HG03378 (cell line): ENCODE measurements around the gene NADSYN1.
"Not testable (repeated sequence)": the region's sequence is repeated elsewhere in the genome, so short reads cannot be mapped to it uniquely, and the experiment has no call there.

Experiments used
- ATAC-seq: cut with Tn5 transposase; IDR thresholded peaks from one replicate; pipeline ENCODE4 v1.9.1; 2021; ENCODE audit warnings: mild to moderate bottlenecking, moderate library complexity; ENCODE audit not compliant: unreplicated experiment

NADSYN1 gene

DNA sequence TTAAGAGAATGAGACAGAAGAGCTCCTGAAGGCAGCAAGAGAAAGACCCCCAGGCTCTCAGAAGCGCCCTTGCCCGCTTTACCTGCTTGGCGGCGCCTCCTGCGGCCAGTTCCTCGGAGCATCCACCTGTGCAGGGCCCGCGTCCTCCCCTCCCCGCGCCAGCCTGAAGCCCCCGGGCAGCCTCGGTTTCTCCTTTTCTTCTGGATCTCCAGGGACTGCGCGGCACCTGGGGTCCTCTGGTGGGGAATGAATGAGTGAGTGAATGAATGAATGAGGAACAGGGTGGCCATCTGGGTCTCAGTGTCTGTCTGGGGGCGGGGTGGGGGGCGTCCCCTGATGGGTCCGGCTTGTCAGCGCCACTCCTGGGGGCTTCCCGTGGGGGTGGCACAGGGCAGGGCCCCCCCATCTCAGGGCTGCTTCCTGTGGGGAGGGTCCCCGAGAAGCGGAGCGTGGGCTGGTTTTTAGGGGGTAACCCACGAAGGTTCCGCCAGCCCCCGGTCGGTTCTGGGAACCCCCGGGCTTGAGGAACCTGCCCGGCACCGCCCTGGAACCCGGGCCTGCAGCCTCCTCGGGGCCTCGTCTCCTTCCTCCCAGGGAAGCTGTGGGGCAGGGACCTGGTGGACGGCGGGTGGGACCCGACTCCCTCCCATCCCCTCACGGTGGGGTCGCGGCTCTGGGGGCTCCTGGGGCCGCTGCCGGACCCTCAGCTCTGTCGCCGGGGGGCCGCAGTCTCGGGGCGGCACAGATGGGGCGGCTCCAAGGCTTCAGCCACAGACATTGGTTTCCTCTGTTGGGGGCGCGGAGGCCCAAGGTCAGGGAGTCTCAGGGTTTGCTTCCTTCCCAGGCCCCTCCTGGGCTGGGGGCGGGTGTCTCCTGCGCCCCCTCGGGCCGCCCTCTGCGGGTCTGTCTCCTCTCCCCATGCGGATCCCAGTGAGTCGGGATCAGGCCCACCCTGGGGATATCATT lies 65.8 kb downstream of the NADSYN1 start:
- ATAC-seq = no peak

DNA sequence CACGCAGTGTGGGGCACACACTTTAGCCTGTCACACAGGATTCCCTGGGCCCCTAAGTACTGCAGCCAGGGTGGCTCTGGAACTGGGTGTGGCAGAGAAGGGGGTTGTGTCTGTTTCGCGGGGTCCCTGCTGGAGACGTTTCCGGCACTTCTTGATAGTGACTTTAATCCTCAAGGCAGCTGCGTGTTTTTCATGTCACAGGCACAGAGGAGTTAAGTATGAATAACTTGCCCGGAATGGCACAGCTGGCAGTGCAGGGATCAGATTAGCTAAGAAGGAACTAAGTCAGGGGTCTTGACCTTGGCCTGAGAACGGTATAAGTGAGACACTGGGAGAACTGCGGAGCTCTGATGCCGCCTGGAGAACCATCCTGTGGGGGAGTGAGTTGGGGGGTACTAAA lies 66.5 kb downstream of the NADSYN1 start:
- ATAC-seq = no peak

DNA sequence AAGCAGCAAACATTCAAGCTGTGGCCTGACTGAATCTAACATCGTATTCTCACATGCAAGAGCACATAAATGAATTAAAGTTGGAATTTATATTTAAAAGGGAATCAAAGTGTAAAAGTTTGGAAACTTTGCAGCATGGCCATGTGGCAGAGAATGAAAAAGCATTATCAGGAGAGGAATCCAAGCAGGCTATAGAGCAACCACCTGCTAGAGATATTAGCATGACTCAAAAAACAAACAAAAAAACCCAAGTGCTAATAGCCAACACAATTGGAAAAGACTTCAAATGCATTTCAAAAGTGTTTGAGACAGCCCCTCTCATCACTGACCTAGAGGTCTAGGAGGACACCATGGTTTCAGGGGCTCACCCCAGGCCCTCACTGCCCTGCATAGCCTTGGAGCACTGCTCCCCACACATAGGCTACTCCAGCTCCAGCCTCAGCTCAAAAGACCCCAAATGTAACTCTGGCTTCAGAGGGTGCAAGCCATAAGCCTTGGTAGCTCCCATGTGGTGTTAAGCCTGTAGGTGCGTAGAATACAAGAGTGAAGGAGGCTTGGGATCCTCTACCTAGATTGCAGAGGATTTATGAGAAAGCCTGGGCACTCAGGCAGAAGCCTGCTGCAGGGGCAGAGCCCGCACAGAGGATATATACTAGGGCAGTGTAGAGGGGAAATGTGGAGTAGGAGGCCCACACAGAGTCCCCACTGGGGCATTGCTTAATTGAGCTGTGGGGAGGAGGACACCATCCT lies 72.4 kb downstream of the NADSYN1 start:
- ATAC-seq = no peak

DNA sequence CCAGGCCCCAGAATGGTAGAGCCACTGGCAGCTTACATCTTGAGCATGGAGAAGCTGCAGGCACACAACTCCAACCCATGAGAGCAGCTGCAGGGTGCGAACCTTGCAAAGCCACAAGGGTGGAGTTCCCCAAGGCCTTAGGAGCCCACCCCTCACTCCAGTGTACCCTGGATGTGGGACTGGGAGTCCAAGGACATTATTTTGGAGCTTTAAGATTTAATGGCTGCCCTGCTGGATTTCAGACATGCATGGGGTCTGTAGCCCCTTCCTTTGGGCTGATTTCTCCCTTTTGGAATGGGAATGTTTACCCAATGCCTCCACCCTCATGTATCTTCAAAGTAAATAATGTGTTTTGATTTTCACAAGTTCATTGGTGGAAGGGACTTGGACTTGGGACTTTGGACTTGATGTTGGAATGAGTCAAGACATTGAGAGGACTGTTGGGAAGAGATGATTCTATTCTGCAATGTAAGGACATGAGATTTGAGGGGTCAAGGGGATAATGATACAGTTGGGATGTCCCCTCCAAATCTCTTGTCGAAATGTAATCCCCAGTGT lies 73.0 kb downstream of the NADSYN1 start:
- no peak for ATAC-seq

GRCh38 chr11:71526796-71527575 lies 74.0 kb downstream of the NADSYN1 start, which contains the start of gene KRTAP5-7:
KRTAP5-7 (plus strand) TSS chr11:71527267; CDS start chr11:71527301, 34 bp downstream.
- not testable (repeated sequence) for ATAC-seq

GRCh38 chr11:71527576-71528210 lies 74.7 kb downstream of the NADSYN1 start:
- no peak for ATAC-seq

GRCh38 chr11:71530602-71531001 lies 77.6 kb downstream of the NADSYN1 start:
- ATAC-seq = no peak

GRCh38 chr11:71532036-71532610 lies 79.1 kb downstream of the NADSYN1 start:
- ATAC-seq = no peak

DNA sequence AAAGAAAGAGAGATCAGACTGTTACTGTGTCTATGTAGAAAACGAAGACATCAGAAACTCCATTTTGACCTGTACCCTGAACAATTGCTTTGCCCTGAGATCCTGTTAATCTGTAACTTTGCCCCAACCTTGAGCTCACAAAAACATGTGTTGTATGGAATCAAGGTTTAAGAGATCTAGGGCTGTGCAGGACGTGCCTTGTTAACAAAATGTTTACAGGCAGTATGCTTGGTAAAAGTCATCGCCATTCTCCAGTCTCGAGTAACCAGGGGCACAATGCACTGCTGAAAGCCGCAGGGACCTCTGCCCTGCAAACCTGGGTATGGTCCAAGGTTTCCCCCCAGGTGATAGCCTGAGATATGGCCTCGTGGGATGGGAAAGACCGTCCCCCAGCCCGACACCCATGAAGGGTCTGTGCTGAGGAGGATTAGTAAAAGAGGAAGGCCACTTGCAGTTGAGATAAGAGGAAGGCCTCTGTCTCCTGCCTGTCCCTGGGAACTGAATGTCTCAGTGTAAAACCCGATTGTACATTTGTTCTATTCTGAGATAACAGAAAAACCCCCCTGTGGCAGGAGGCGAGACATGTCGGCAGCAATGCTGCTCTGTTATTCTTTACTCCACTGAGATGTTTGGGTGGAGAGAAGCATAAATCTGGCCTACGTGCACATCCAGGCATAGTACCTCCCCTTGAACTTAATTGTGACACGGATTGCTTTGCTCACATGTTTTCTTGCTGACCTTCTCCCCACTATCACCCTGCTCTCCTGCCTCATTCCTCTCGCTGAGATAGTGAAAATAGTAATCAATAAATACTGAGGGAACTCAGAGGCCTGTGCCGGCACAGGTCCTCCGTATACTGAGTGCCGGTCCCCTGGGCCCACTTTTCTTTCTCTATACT lies 82.0 kb downstream of the NADSYN1 start:
- ATAC-seq = not testable (repeated sequence)

DNA sequence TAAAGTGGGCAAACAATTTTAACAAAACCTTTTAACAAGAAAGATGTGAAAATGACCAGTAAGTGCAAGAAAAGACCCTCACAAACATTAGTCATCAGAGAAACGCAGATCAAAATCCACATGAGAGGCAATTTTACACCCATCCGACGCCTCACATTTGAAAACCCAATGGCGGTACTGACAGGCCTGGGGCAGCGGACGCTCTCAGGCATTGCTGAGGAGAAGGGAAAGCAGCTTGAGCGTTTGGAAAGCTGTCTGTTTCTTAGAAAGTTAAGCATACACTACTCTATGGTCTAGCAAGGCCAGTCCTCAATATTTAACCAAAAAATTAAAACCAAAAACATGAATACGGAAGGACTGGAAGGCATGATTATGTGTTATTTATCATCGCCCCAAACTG lies 82.8 kb downstream of the NADSYN1 start:
- no peak for ATAC-seq

- ATAC-seq = no peak
These were observed 84.5 kb downstream of the NADSYN1 start for GRCh38 chr11:71537537-71537936.

- ATAC-seq = not testable (repeated sequence)
These were observed 85.1 kb downstream of the NADSYN1 start, which contains the start of gene KRTAP5-8 for GRCh38 chr11:71537977-71538665. KRTAP5-8 (plus strand) TSS chr11:71538025; CDS start chr11:71538056, 31 bp downstream.

DNA sequence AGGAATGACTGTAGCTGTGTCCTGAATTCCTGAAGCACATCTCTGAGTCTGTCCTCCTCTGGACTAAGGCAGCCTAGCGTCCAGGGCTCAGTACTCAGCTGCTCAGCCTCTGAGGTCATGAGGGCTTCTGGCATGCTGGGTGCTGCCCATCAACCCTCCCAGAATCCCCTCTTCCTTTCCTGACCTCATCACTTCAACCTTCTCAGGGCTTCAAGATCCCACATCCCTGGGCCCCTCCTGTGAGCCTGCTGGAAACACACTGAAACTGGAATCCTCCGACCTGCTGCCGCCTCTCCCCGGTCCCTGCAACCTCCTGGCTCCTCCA lies 85.6 kb downstream of the NADSYN1 start:
- ATAC-seq = no peak

GRCh38 chr11:71539017-71539416 lies 86.0 kb downstream of the NADSYN1 start:
- ATAC-seq = no peak

GRCh38 chr11:71539971-71540370 lies 87.0 kb downstream of the NADSYN1 start:
- ATAC-seq = not testable (repeated sequence)

GRCh38 chr11:71540521-71541304 lies 87.7 kb downstream of the NADSYN1 start:
- ATAC-seq = not testable (repeated sequence)

GRCh38 chr11:71542382-71542781 lies 89.4 kb downstream of the NADSYN1 start:
- ATAC-seq = no peak
